Effector memory CD4-positive, alpha-beta T cell (primary cell): ENCODE results near the gene CFAP74.

Source experiments
- DNase-seq, 3 donors: peaks; one replicate each; pipeline ENCODE4 v3.0.0-alpha.2; 2020
- H3K27ac ChIP-seq: 2 replicates; pipeline ENCODE4 v1.7.0; 2013; ENCODE audit warnings: mild to moderate bottlenecking, low read length, moderate library complexity; ENCODE audit not compliant: insufficient read depth, poor library complexity, severe bottlenecking
- H3K27me3 ChIP-seq: replicated peaks from 2 replicates; pipeline ENCODE4 v1.7.0; 2013; ENCODE audit warnings: mild to moderate bottlenecking, low read length; ENCODE audit not compliant: insufficient read depth, control insufficient read depth, poor library complexity, severe bottlenecking
- H3K36me3 ChIP-seq: 2 replicates; pipeline ENCODE4 v1.7.0; 2013; ENCODE audit warnings: mild to moderate bottlenecking, low read length, moderate library complexity; ENCODE audit not compliant: control insufficient read depth, insufficient read depth
- H3K4me1 ChIP-seq: 2 replicates; pipeline ENCODE4 v1.7.0; 2013; ENCODE audit warnings: low read length, mild to moderate bottlenecking; ENCODE audit not compliant: control insufficient read depth, insufficient read depth, poor library complexity, severe bottlenecking
- H3K4me3 ChIP-seq: 2 replicates; pipeline ENCODE4 v1.7.0; 2013; ENCODE audit warnings: low read length, low read depth, mild to moderate bottlenecking; ENCODE audit not compliant: insufficient read depth, poor library complexity, severe bottlenecking
- H3K9me3 ChIP-seq: 2 replicates; pipeline ENCODE4 v1.7.0; 2013; ENCODE audit warnings: mild to moderate bottlenecking, low read length, moderate library complexity; ENCODE audit not compliant: control insufficient read depth

The CFAP74 gene

GRCh38 chr1:1969953-1970716 is 33.5 kb downstream of the CFAP74 start:
- H3K27me3 ChIP-seq, result no peaks in the 10 kb centered on the region
- no peaks in the 10 kb centered on the region for H3K9me3 ChIP-seq
- H3K4me3 ChIP-seq, result no peak overlapping the region
- no peak for DNase-seq
- no peak overlapping the region for H3K27ac ChIP-seq
- H3K4me1 ChIP-seq, result no peaks in the 10 kb centered on the region
- H3K36me3 ChIP-seq, result no peaks in the 10 kb centered on the region

- no peaks in the 10 kb centered on the region for H3K27me3 ChIP-seq
- no peak for DNase-seq
- H3K27ac ChIP-seq, result no peak overlapping the region
Observed at GRCh38 chr1:1969505-1969900, 34.1 kb downstream of the CFAP74 start.

DNA sequence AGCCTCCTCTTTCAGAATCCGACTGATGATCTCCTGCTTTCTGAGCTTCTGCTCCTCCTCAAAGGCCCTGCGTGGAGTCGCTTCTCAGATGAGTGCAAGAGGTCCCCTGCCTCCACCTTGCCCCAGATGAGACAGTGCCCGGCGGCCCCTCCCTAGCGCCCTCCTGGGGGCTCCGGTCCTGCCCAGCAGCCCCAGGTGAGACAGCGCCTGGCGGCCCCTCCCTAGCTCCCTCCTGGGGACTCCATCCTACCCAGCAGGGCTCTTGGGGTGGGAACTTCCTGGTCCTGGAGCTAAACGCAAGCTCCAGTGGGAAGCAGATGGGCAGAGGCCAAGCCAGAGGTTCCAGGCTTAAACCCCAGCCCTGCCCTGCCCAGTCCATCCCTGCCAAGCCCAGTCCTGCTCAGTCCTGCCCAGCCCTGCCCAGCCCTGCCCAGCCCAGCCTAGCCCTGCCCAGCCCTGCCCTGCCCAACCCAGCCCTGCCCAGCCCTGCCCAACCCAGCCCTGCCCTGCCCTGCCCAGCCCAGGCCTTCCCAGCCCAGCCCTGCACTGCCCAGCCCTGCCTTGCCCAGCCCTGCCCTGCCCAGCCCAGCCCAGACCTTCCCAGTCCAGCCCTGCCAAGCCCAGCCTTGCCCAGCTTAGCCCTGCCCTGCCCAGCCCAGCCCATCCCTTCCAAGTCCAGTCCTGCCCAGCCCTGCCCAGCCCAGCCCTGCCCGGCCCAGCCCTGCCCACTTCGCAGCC is 34.6 kb downstream of the CFAP74 start:
- H3K27ac ChIP-seq, result no peak overlapping the region
- no peaks in the 10 kb centered on the region for H3K27me3 ChIP-seq
- no peaks in the 10 kb centered on the region for H3K4me1 ChIP-seq
- DNase-seq, result no peak
- H3K9me3 ChIP-seq, result no peaks in the 10 kb centered on the region
- no peak overlapping the region for H3K4me3 ChIP-seq
- no peaks in the 10 kb centered on the region for H3K36me3 ChIP-seq

More at GRCh38 chr1:1969505-1969900, 34.1 kb downstream of the CFAP74 start:
- Histone ChIP-seq H3K4me3 (no peak overlapping the region), H3K36me3 (no peaks in the 10 kb centered on the region), H3K4me1 (no peaks in the 10 kb centered on the region), H3K9me3 (no peaks in the 10 kb centered on the region)

- Histone ChIP-seq H3K4me3 (no peak overlapping the region), H3K27ac (no peak overlapping the region), H3K27me3 (no peaks in the 10 kb centered on the region), H3K9me3 (no peaks in the 10 kb centered on the region), H3K36me3 (no peaks in the 10 kb centered on the region), H3K4me1 (no peaks in the 10 kb centered on the region)
- no peak for DNase-seq
Observed at GRCh38 chr1:1967879-1968278, 35.7 kb downstream of the CFAP74 start.

- no peak overlapping the region for H3K27ac ChIP-seq
- no peak overlapping the region for H3K4me3 ChIP-seq
- DNase-seq, result no peak
- H3K4me1 ChIP-seq, result no peaks in the 10 kb centered on the region
- H3K9me3 ChIP-seq, result no peaks in the 10 kb centered on the region
- no peaks in the 10 kb centered on the region for H3K36me3 ChIP-seq
- no peaks in the 10 kb centered on the region for H3K27me3 ChIP-seq
Observed at GRCh38 chr1:1967151-1967550, 36.4 kb downstream of the CFAP74 start.

GRCh38 chr1:1966071-1966740 is 37.4 kb downstream of the CFAP74 start:
- no peak for DNase-seq
- Histone ChIP-seq H3K36me3 (no peaks in the 10 kb centered on the region), H3K4me3 (no peak overlapping the region), H3K27ac (no peak overlapping the region), H3K27me3 (no peaks in the 10 kb centered on the region), H3K4me1 (no peaks in the 10 kb centered on the region), H3K9me3 (no peaks in the 10 kb centered on the region)

DNA sequence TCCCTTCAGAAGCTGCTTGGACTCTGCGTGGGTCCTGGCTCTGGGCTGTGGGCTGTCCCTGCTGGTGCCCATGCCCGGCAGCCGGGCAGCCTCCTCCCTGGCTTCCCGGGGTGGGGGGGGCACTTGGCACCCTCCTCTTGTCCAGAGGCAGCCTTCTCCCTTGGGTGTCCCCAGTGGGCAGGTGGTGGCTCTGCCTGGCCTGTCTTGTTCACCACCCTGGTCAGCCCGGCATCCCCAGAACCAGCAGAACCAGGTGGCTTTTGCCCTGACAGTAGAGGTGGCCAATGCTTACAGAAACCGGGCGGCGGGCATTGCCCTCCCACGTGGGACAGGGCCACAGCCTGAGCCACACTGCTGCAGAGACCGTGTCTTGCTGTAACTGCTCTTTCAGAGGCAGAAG is 38.0 kb downstream of the CFAP74 start:
- no peaks in the 10 kb centered on the region for H3K4me1 ChIP-seq
- H3K27ac ChIP-seq, result no peak overlapping the region
- no peaks in the 10 kb centered on the region for H3K36me3 ChIP-seq
- H3K27me3 ChIP-seq, result no peaks in the 10 kb centered on the region
- no peaks in the 10 kb centered on the region for H3K9me3 ChIP-seq
- DNase-seq, result no peak
- H3K4me3 ChIP-seq, result no peak overlapping the region

DNA sequence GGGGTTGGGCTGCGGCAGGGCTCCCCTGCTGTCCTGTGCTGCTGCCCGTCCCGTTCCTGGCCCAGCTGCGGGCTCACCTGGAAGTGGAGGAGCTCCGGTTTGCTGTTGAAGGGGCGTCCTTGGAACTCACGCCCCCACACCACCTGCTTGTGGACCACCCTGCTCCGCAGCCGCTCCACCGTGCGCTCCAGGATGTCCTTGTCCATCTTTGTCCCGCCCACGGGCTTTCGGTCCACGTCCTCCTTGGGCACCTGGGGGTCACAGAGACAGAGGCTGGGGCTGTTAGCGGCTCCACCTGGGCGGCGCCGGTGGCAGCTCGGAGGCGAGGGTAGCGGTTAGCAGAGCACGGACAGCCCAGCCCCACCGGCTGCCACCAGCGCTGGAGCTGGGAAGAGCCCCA is 38.8 kb downstream of the CFAP74 start:
- no peak for DNase-seq
- no peak overlapping the region for H3K27ac ChIP-seq
- H3K27me3 ChIP-seq, result peaks cover 6% of the 10 kb centered on the region
- H3K4me1 ChIP-seq, result no peaks in the 10 kb centered on the region
- H3K9me3 ChIP-seq, result no peaks in the 10 kb centered on the region
- H3K4me3 ChIP-seq, result no peak overlapping the region
- H3K36me3 ChIP-seq, result no peaks in the 10 kb centered on the region

DNA sequence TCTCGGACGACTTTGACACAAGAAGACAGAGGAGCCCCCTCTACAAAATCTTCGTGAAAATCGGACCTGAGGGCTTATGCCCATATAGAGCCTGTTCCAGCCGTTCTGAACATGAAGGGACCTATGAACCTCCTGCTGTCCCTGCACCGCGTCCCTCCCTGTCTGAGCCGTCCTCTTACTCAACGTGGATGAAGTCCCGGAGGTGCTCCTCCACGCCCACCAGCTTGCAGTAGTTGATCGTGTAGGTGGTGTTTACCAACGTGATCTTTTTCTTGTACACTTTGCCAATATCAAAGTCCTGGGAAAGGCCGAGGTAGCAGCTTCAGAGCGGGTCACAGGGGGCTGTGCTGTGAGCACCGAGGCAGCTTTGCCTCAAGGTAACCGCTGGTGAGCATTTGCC is 40.0 kb downstream of the CFAP74 start:
- H3K27me3 ChIP-seq, result peaks cover 11% of the 10 kb centered on the region

DNA sequence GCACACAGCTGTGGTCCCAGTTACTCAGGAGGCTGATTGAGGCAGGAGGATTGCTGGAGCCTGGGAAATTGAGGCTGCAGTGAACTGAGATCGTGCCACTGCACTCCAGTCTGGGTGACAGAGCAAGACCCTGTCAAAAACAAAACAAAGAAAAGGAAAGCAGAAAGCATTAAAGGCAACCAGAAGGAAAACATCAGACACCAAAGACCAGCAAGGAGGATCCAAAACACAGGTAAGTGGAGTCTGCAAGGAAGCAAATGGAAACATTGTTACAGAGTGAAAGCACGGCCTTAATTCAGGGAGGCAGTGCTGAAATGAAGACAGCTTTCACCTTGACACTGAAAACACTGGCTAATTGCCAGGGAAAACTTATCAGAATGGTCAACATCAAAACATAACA is 40.8 kb downstream of the CFAP74 start:
- Histone ChIP-seq H3K36me3 (no peaks in the 10 kb centered on the region), H3K27ac (no peak overlapping the region), H3K27me3 (peaks cover 15% of the 10 kb centered on the region), H3K9me3 (no peaks in the 10 kb centered on the region), H3K4me3 (no peak overlapping the region), H3K4me1 (no peaks in the 10 kb centered on the region)
- no peak for DNase-seq

More for the DNA sequence above, 40.0 kb downstream of the CFAP74 start:
- no peaks in the 10 kb centered on the region for H3K36me3 ChIP-seq
- H3K9me3 ChIP-seq, result no peaks in the 10 kb centered on the region
- no peaks in the 10 kb centered on the region for H3K4me1 ChIP-seq
- no peak overlapping the region for H3K27ac ChIP-seq
- no peak overlapping the region for H3K4me3 ChIP-seq
- DNase-seq, result no peak
